ENCODE measurements around the gene CFAP99.

Gene CFAP99

GRCh38 chr4:2449511-2450392, 31.0 kb downstream of the CFAP99 start:
- no peak overlapping the region for H3K4me3 ChIP-seq (ENCODE audit: extremely low read depth, insufficient read depth, low read length, poor library complexity, severe bottlenecking)
- H3K4me1 ChIP-seq (ENCODE audit: control insufficient read depth, insufficient read depth, low read length, poor library complexity, severe bottlenecking) = no peaks in the 10 kb centered on the region
- H3K9me3 ChIP-seq (ENCODE audit: control insufficient read depth, low read length) = peaks cover 6% of the 10 kb centered on the region
- no peaks in the 10 kb centered on the region for H3K36me3 ChIP-seq (ENCODE audit: control insufficient read depth, insufficient read depth, low read length)
- 87 to 90% methylated on average over 25 to 27 of the region's 27 CpGs for WGBS, 2 experiments (ENCODE audit: insufficient coverage in 2 of 2)
- H3K27ac ChIP-seq (ENCODE audit: low read depth, low read length, severe bottlenecking) = no peak overlapping the region

DNA sequence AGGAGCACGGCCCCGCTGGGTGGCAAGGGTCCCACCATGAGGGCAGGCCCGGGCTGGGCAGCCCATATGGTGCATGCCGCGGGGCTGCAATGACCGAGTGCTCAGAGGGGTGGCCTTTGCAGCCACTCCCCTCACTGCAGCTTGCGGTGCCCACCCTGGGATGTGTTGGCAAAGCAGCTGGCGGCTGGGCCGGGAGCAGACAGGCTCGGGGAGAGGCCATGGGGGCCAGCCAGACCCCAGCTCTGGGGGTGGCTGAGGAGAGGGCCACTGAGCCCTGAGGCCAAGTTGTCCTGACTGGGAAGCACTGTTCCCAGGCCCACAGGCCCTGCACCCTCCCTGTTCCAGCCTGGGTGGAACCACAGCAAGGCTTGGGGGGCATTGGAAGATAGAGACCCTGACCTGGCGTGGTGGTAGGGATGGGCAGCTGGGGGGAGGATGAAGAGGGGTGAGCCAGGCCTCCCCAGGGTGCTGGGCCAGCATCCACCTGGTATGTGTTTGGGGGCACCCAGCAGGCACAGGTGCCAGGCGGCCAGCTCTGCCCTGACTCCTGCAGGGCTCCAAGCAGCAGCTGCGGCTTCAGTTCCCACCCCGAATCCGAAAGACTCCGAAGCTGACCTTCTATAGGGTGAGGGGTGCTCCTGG, 31.8 kb downstream of the CFAP99 start:
- H3K9me3 ChIP-seq (ENCODE audit: control insufficient read depth, low read length) = peaks cover 6% of the 10 kb centered on the region
- H3K4me1 ChIP-seq (ENCODE audit: control insufficient read depth, insufficient read depth, low read length, poor library complexity, severe bottlenecking) = no peaks in the 10 kb centered on the region
- H3K27ac ChIP-seq (ENCODE audit: low read depth, low read length, severe bottlenecking) = no peak overlapping the region
- WGBS, 2 experiments (ENCODE audit: insufficient coverage in 2 of 2) = 87 to 93% methylated on average over 13 to 15 of the region's 16 CpGs
- no peak overlapping the region for H3K4me3 ChIP-seq (ENCODE audit: extremely low read depth, insufficient read depth, low read length, poor library complexity, severe bottlenecking)
- no peaks in the 10 kb centered on the region for H3K36me3 ChIP-seq (ENCODE audit: control insufficient read depth, insufficient read depth, low read length)

DNA sequence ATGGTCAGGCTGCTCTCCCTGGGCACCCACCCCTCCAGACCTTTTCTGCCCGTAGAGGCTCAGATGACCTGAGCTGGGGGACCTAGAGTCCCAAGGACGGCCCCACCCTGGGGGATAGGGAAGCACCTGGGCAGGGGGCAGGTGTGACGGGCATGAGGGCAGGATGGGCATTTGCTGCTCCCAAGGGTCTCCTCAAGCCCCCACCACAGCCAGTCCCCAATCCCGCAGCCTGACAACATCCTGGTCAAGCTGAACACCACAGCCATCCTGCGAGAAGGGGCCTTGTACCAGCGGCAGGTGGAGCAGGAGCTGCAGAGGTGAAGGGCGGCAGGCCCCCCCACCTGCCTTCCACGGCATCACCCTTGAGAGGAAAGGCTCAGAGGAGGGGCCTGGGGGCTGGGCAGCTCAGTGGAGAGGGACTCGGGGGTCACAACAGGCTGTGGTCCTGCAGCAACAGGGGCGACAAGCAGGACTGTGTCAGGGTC, 32.3 kb downstream of the CFAP99 start:
- no peaks in the 10 kb centered on the region for H3K4me1 ChIP-seq (ENCODE audit: control insufficient read depth, insufficient read depth, low read length, poor library complexity, severe bottlenecking)
- WGBS, 2 experiments (ENCODE audit: insufficient coverage in 2 of 2) = 89 to 94% methylated on average over 3 to 9 of the region's 10 CpGs
- peaks cover 6% of the 10 kb centered on the region for H3K9me3 ChIP-seq (ENCODE audit: control insufficient read depth, low read length)
- no peak overlapping the region for H3K27ac ChIP-seq (ENCODE audit: low read depth, low read length, severe bottlenecking)
- H3K4me3 ChIP-seq (ENCODE audit: extremely low read depth, insufficient read depth, low read length, poor library complexity, severe bottlenecking) = no peak overlapping the region
- no peaks in the 10 kb centered on the region for H3K36me3 ChIP-seq (ENCODE audit: control insufficient read depth, insufficient read depth, low read length)

- Histone ChIP-seq H3K36me3 (ENCODE audit: control insufficient read depth, insufficient read depth, low read length) (no peaks in the 10 kb centered on the region), H3K9me3 (ENCODE audit: control insufficient read depth, low read length) (peaks cover under 1% of the 10 kb centered on the region), H3K27ac (ENCODE audit: low read depth, low read length, severe bottlenecking) (no peak overlapping the region), H3K4me1 (ENCODE audit: control insufficient read depth, insufficient read depth, low read length, poor library complexity, severe bottlenecking) (no peaks in the 10 kb centered on the region), H3K4me3 (ENCODE audit: extremely low read depth, insufficient read depth, low read length, poor library complexity, severe bottlenecking) (no peak overlapping the region)
- 86 to 91% methylated on average over 13 to 25 of the region's 25 CpGs for WGBS, 2 experiments (ENCODE audit: insufficient coverage in 2 of 2)
Observed at GRCh38 chr4:2451821-2452785, 33.3 kb downstream of the CFAP99 start.

GRCh38 chr4:2457481-2458295, 38.9 kb downstream of the CFAP99 start:
- H3K4me1 ChIP-seq (ENCODE audit: control insufficient read depth, insufficient read depth, low read length, poor library complexity, severe bottlenecking) = no peaks in the 10 kb centered on the region
- H3K27ac ChIP-seq (ENCODE audit: low read depth, low read length, severe bottlenecking) = no peak overlapping the region
- no peak overlapping the region for H3K4me3 ChIP-seq (ENCODE audit: extremely low read depth, insufficient read depth, low read length, poor library complexity, severe bottlenecking)
- no peaks in the 10 kb centered on the region for H3K9me3 ChIP-seq (ENCODE audit: control insufficient read depth, low read length)
- no peaks in the 10 kb centered on the region for H3K36me3 ChIP-seq (ENCODE audit: control insufficient read depth, insufficient read depth, low read length)
- WGBS, 2 experiments (ENCODE audit: insufficient coverage in 2 of 2) = 86 to 91% methylated on average over 20 to 21 of the region's 24 CpGs

GRCh38 chr4:2458546-2459491, 40.1 kb downstream of the CFAP99 start:
- WGBS, 2 experiments (ENCODE audit: insufficient coverage in 2 of 2) = 94 to 96% methylated on average over 32 to 38 of the region's 38 CpGs
- H3K27ac ChIP-seq (ENCODE audit: low read depth, low read length, severe bottlenecking) = no peak overlapping the region
- no peaks in the 10 kb centered on the region for H3K9me3 ChIP-seq (ENCODE audit: control insufficient read depth, low read length)
- no peak overlapping the region for H3K4me3 ChIP-seq (ENCODE audit: extremely low read depth, insufficient read depth, low read length, poor library complexity, severe bottlenecking)
- H3K4me1 ChIP-seq (ENCODE audit: control insufficient read depth, insufficient read depth, low read length, poor library complexity, severe bottlenecking) = no peaks in the 10 kb centered on the region
- H3K36me3 ChIP-seq (ENCODE audit: control insufficient read depth, insufficient read depth, low read length) = no peaks in the 10 kb centered on the region

GRCh38 chr4:2459589-2460349, 41.0 kb downstream of the CFAP99 start:
- no peaks in the 10 kb centered on the region for H3K36me3 ChIP-seq (ENCODE audit: control insufficient read depth, insufficient read depth, low read length)
- WGBS, 2 experiments (ENCODE audit: insufficient coverage in 2 of 2) = 85 to 93% methylated on average over 12 to 18 of the region's 19 CpGs
- no peak overlapping the region for H3K27ac ChIP-seq (ENCODE audit: low read depth, low read length, severe bottlenecking)
- no peaks in the 10 kb centered on the region for H3K4me1 ChIP-seq (ENCODE audit: control insufficient read depth, insufficient read depth, low read length, poor library complexity, severe bottlenecking)
- no peak overlapping the region for H3K4me3 ChIP-seq (ENCODE audit: extremely low read depth, insufficient read depth, low read length, poor library complexity, severe bottlenecking)
- no peaks in the 10 kb centered on the region for H3K9me3 ChIP-seq (ENCODE audit: control insufficient read depth, low read length)

DNA sequence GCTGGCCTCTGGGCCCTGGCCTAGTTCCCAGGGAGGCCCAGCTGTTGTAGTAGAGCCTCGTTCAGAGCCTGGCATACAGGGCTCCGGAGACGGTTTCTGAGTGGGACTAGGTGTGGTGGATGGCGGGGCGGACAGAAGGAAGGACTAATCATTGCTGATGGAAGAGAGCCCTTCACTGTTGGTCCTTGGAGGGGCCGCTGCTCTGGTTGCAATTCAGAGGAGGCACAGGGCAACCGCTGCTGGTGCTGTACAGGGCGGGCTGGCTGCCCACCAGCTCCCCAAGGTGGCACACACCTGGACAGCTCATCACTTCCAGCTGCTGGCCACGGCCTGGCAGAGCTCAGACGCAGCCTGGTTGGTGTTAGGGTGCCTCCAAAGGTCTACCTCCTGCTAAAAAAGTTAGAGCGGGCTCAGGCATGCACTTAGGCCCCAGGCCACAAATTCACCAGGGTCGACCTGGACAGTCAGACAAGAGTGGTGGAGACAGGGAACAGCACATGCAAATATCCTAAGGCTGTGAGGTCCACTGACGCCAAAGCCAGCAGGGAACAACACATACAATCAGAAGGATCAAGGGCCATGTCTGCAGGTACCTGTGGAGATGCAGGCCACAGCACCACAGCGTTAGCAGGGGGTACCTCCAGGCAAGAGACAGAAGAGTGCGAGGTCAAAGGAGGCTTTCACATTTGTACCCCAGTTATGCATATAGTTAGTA, 42.6 kb downstream of the CFAP99 start:
- Histone ChIP-seq H3K9me3 (ENCODE audit: control insufficient read depth, low read length) (no peaks in the 10 kb centered on the region), H3K4me1 (ENCODE audit: control insufficient read depth, insufficient read depth, low read length, poor library complexity, severe bottlenecking) (no peaks in the 10 kb centered on the region), H3K27ac (ENCODE audit: low read depth, low read length, severe bottlenecking) (no peak overlapping the region), H3K4me3 (ENCODE audit: extremely low read depth, insufficient read depth, low read length, poor library complexity, severe bottlenecking) (no peak overlapping the region), H3K36me3 (ENCODE audit: control insufficient read depth, insufficient read depth, low read length) (peaks cover 4% of the 10 kb centered on the region)
- 87% methylated on average over 12 to 13 of the region's 15 CpGs for WGBS, 2 experiments (ENCODE audit: insufficient coverage in 2 of 2)
